Measurements from ENCODE around the gene TRIM50. TPM values are rescaled to one million over a fixed set of nuclear protein-coding genes. Genes with fewer than 3 reads are reported as not detected.

Gene TRIM50
- total and polyA plus RNA-seq, 9 of the 15 experiments (the other 6 are each of a cell fraction or from before 2014, with no cell fraction given): not detected

DNA sequence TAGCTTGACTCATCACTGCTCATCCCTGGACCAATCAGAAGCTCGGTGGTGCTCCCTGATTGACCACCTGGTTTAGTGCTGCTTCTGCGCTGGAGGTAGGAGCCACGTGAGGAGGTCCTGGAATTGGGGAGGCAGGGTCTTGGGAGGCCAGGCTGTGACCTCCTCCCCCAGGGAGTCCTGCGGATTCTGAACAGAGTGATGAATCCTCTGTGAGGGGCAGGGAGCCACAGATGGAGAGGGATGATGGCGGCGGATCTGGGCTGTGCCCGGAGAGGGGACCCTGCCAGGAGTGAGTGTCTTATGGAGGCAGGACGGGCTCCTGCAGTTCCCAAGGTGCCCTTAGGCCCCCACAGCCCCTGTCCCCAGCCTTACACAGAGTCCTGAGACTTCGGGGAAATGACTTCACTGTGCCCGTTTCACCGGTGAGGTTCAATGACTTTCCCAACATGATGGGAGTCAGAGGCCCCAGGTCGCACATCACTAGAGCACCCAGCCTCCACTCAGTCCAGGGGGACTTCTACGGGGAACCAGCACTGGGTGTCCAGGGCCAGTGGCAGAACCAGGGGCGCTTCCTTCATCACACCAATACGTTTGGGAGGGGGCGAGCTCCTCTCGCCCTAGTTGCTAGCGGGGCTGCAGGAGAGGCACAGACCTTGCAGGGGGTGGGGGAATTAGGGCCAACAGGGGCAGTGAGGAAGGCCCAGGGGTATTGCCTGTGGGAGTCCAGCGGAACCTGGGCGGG lies 49.0 kb upstream of the TRIM50 start (continued):
- TF ChIP-seq, protein P1, sequence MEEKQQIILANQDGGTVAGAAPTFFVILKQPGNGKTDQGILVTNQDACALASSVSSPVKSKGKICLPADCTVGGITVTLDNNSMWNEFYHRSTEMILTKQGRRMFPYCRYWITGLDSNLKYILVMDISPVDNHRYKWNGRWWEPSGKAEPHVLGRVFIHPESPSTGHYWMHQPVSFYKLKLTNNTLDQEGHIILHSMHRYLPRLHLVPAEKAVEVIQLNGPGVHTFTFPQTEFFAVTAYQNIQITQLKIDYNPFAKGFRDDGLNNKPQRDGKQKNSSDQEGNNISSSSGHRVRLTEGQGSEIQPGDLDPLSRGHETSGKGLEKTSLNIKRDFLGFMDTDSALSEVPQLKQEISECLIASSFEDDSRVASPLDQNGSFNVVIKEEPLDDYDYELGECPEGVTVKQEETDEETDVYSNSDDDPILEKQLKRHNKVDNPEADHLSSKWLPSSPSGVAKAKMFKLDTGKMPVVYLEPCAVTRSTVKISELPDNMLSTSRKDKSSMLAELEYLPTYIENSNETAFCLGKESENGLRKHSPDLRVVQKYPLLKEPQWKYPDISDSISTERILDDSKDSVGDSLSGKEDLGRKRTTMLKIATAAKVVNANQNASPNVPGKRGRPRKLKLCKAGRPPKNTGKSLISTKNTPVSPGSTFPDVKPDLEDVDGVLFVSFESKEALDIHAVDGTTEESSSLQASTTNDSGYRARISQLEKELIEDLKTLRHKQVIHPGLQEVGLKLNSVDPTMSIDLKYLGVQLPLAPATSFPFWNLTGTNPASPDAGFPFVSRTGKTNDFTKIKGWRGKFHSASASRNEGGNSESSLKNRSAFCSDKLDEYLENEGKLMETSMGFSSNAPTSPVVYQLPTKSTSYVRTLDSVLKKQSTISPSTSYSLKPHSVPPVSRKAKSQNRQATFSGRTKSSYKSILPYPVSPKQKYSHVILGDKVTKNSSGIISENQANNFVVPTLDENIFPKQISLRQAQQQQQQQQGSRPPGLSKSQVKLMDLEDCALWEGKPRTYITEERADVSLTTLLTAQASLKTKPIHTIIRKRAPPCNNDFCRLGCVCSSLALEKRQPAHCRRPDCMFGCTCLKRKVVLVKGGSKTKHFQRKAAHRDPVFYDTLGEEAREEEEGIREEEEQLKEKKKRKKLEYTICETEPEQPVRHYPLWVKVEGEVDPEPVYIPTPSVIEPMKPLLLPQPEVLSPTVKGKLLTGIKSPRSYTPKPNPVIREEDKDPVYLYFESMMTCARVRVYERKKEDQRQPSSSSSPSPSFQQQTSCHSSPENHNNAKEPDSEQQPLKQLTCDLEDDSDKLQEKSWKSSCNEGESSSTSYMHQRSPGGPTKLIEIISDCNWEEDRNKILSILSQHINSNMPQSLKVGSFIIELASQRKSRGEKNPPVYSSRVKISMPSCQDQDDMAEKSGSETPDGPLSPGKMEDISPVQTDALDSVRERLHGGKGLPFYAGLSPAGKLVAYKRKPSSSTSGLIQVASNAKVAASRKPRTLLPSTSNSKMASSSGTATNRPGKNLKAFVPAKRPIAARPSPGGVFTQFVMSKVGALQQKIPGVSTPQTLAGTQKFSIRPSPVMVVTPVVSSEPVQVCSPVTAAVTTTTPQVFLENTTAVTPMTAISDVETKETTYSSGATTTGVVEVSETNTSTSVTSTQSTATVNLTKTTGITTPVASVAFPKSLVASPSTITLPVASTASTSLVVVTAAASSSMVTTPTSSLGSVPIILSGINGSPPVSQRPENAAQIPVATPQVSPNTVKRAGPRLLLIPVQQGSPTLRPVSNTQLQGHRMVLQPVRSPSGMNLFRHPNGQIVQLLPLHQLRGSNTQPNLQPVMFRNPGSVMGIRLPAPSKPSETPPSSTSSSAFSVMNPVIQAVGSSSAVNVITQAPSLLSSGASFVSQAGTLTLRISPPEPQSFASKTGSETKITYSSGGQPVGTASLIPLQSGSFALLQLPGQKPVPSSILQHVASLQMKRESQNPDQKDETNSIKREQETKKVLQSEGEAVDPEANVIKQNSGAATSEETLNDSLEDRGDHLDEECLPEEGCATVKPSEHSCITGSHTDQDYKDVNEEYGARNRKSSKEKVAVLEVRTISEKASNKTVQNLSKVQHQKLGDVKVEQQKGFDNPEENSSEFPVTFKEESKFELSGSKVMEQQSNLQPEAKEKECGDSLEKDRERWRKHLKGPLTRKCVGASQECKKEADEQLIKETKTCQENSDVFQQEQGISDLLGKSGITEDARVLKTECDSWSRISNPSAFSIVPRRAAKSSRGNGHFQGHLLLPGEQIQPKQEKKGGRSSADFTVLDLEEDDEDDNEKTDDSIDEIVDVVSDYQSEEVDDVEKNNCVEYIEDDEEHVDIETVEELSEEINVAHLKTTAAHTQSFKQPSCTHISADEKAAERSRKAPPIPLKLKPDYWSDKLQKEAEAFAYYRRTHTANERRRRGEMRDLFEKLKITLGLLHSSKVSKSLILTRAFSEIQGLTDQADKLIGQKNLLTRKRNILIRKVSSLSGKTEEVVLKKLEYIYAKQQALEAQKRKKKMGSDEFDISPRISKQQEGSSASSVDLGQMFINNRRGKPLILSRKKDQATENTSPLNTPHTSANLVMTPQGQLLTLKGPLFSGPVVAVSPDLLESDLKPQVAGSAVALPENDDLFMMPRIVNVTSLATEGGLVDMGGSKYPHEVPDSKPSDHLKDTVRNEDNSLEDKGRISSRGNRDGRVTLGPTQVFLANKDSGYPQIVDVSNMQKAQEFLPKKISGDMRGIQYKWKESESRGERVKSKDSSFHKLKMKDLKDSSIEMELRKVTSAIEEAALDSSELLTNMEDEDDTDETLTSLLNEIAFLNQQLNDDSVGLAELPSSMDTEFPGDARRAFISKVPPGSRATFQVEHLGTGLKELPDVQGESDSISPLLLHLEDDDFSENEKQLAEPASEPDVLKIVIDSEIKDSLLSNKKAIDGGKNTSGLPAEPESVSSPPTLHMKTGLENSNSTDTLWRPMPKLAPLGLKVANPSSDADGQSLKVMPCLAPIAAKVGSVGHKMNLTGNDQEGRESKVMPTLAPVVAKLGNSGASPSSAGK (IDR thresholded peaks at IDR 0.05): no peak
- TF ChIP-seq, protein P2, sequence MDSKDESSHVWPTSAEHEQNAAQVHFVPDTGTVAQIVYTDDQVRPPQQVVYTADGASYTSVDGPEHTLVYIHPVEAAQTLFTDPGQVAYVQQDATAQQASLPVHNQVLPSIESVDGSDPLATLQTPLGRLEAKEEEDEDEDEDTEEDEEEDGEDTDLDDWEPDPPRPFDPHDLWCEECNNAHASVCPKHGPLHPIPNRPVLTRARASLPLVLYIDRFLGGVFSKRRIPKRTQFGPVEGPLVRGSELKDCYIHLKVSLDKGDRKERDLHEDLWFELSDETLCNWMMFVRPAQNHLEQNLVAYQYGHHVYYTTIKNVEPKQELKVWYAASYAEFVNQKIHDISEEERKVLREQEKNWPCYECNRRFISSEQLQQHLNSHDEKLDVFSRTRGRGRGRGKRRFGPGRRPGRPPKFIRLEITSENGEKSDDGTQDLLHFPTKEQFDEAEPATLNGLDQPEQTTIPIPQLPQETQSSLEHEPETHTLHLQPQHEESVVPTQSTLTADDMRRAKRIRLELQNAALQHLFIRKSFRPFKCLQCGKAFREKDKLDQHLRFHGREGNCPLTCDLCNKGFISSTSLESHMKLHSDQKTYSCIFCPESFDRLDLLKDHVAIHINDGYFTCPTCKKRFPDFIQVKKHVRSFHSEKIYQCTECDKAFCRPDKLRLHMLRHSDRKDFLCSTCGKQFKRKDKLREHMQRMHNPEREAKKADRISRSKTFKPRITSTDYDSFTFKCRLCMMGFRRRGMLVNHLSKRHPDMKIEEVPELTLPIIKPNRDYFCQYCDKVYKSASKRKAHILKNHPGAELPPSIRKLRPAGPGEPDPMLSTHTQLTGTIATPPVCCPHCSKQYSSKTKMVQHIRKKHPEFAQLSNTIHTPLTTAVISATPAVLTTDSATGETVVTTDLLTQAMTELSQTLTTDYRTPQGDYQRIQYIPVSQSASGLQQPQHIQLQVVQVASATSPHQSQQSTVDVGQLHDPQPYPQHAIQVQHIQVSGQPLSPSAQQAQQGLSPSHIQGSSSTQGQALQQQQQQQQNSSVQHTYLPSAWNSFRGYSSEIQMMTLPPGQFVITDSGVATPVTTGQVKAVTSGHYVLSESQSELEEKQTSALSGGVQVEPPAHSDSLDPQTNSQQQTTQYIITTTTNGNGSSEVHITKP (IDR thresholded peaks at IDR 0.05; ENCODE audit: partially characterized antibody): no peak
- TF ChIP-seq POLR2AphosphoS5 (IDR thresholded peaks at IDR 0.05; ENCODE audit: control insufficient read depth, insufficient read depth, low read depth, low read length) (no peak), KLF6 (CRISPR knock-in tag; IDR thresholded peaks at IDR 0.05; ENCODE audit: borderline replicate concordance) (no peak), ZNF507 (tag; conservative IDR thresholded peaks at IDR 0.05) (no peak), PTBP1 (IDR thresholded peaks at IDR 0.05; ENCODE audit: low read depth, low read length) (no peak), FOXA3 (CRISPR knock-in tag; conservative IDR thresholded peaks at IDR 0.05 in 1 of 2, IDR thresholded peaks at IDR 0.05 in 1 of 2) (no peak), ZNF133 (CRISPR knock-in tag; IDR thresholded peaks at IDR 0.05) (no peak), ETS2 (tag; IDR thresholded peaks at IDR 0.05; ENCODE audit: borderline replicate concordance, poor library complexity, severe bottlenecking) (no peak), GABPB1 (CRISPR knock-in tag; IDR thresholded peaks at IDR 0.05) (no peak)
- TF ChIP-seq, protein P3, sequence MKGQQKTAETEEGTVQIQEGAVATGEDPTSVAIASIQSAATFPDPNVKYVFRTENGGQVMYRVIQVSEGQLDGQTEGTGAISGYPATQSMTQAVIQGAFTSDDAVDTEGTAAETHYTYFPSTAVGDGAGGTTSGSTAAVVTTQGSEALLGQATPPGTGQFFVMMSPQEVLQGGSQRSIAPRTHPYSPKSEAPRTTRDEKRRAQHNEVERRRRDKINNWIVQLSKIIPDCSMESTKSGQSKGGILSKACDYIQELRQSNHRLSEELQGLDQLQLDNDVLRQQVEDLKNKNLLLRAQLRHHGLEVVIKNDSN (CRISPR knock-in tag; IDR thresholded peaks at IDR 0.05): no peak
